ENCODE measurements around the gene CLEC4D. TPM values are rescaled to one million over a fixed set of nuclear protein-coding genes. Genes with fewer than 3 reads are reported as not detected.

The CLEC4D gene
- total RNA-seq, 3 donors from 2014 or later: 0.15 to 0.48 (median 0.33) TPM

- Histone ChIP-seq H3K4me1 (no peaks in the 10 kb centered on the region), H3K4me3 (no peak overlapping the region), H3K27me3 (no peaks in the 10 kb centered on the region), H3K9me3 (no peaks in the 10 kb centered on the region), H3K27ac (no peak overlapping the region), H3K36me3 (no peaks in the 10 kb centered on the region)
- intact Hi-C loops (cut with DNase I; ENCODE audit: low total_unique reads): loop anchor here (5.0 kb wide), 1 partner anchor 321 kb away; no protein-coding TSS in a partner anchor
- no peak for DNase-seq (ENCODE audit: low spot score in 2 of 2)
- no peak for TF ChIP-seq CTCF (IDR thresholded peaks at IDR 0.05)
- no peak for TF ChIP-seq POLR2A (IDR thresholded peaks at IDR 0.05)
- TF ChIP-seq POLR2AphosphoS5 (IDR thresholded peaks at IDR 0.05): no peak
Observed at GRCh38 chr12:8556531-8557097, 43.3 kb downstream of the CLEC4D start.

DNA sequence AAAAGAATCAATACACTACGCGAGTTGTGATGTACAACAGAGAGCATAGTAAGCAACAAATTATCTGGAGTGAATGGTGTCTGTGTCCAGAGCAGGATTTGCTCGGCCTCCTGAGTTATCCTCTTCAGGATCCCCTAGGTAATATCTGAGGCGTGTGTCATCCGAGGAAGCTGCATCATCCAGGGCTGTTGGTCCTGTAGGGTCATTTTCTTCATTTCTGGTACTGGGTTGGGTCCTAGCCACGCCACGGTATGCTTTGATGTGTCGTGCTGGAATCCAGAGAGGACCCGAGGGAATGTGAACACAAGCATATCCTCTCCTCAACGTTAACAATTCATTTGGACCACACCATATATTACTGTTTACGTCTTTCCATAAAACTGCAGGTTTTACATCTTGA is 46.4 kb downstream of the CLEC4D start:
- DNase-seq (ENCODE audit: low spot score in 2 of 2): no peak
- Histone ChIP-seq H3K27me3 (no peaks in the 10 kb centered on the region), H3K36me3 (no peaks in the 10 kb centered on the region), H3K4me1 (no peaks in the 10 kb centered on the region), H3K4me3 (no peak overlapping the region), H3K27ac (no peak overlapping the region), H3K9me3 (peaks cover 8 to 22% of the 10 kb centered on the region in 2 donors)
- TF ChIP-seq POLR2AphosphoS5 (IDR thresholded peaks at IDR 0.05): no peak
- TF ChIP-seq POLR2A (IDR thresholded peaks at IDR 0.05): no peak
- TF ChIP-seq CTCF (IDR thresholded peaks at IDR 0.05): no peak
- intact Hi-C loops (cut with DNase I; ENCODE audit: low total_unique reads): loop anchor here (5.0 kb wide), 1 partner anchor 318 kb away; no protein-coding TSS in a partner anchor

DNA sequence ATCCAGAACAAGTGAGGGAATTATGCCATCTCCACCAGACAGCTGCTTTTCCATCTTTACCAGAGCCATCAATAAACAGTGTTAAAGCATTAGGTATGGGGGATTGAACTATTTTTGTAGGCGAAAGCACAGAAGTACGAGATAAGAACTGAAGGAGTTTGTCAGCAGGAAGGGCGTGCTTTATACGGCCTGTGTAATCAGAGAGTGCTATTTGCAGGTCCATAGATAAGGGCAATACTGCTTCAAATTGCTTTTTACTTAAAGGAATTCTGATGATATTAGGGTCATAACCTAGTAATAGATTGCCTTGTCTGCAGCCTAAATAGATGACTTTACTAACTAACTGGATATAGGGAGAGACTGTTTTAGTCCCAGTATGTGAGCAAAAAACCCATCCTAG is 47.7 kb downstream of the CLEC4D start:
- no peaks in the 10 kb centered on the region for H3K27me3 ChIP-seq
- H3K9me3 ChIP-seq: peaks cover 8 to 22% of the 10 kb centered on the region in 2 donors
- no peak for DNase-seq (ENCODE audit: low spot score in 2 of 2)
- TF ChIP-seq POLR2A (IDR thresholded peaks at IDR 0.05): no peak
- no peak for TF ChIP-seq POLR2AphosphoS5 (IDR thresholded peaks at IDR 0.05)
- no peak for TF ChIP-seq CTCF (IDR thresholded peaks at IDR 0.05)
- H3K4me1 ChIP-seq: no peaks in the 10 kb centered on the region
- H3K4me3 ChIP-seq: no peak overlapping the region
- no peaks in the 10 kb centered on the region for H3K36me3 ChIP-seq
- intact Hi-C loops (cut with DNase I; ENCODE audit: low total_unique reads): no loop called here
- no peak overlapping the region for H3K27ac ChIP-seq

DNA sequence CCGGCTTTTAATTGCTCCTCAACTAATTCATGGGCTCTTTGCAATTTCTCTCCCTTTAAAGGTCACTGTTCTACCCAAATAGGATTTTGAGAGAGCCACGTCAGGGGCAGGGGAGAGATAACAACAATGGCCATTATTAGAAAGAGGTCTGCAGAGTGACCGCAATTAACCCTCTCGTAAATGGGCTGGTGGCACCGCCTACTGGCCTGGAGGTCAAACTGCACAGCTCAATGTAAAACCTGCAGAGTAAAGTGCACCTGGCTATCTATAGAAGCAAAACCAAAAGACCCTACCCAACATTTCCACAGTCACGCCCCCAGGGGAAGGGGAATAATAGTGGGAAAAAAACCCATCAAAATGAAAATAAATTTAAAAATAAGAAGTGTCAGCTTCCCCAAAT is 49.0 kb downstream of the CLEC4D start:
- DNase-seq (ENCODE audit: low spot score in 2 of 2): no peak

More for the DNA sequence above, 49.0 kb downstream of the CLEC4D start:
- no peak overlapping the region for H3K4me3 ChIP-seq
- H3K27ac ChIP-seq: no peak overlapping the region
- no peaks in the 10 kb centered on the region for H3K36me3 ChIP-seq
- peaks cover 8 to 26% of the 10 kb centered on the region in 2 donors for H3K9me3 ChIP-seq
- no peak for TF ChIP-seq POLR2AphosphoS5 (IDR thresholded peaks at IDR 0.05)
- no peak for TF ChIP-seq CTCF (IDR thresholded peaks at IDR 0.05)
- TF ChIP-seq POLR2A (IDR thresholded peaks at IDR 0.05): no peak
- intact Hi-C loops (cut with DNase I; ENCODE audit: low total_unique reads): no loop called here
- no peaks in the 10 kb centered on the region for H3K4me1 ChIP-seq
- H3K27me3 ChIP-seq: no peaks in the 10 kb centered on the region
